H9 (cell line): Measurements from ENCODE around the gene MYMX. TPM values are rescaled to one million over a fixed set of nuclear protein-coding genes. Genes with fewer than 3 reads are reported as not detected.
A peak's percentile ranks its signal among the peaks of the same experiment; 100 is the strongest.

Experiments used
- DNase-seq: peaks from one replicate; pipeline ENCODE4 v3.0.0-alpha.2; 2017
- H2AFZ ChIP-seq: one replicate; pipeline ENCODE4 v1.6.1; 2013; ENCODE audit warnings: mild to moderate bottlenecking, low read length, control low read depth, moderate library complexity
- H2AK5ac ChIP-seq: 2 replicates; pipeline ENCODE4 v1.6.1; 2013; ENCODE audit warnings: low read length, control low read depth, mixed read lengths; ENCODE audit not compliant: insufficient read length
- H2BK120ac ChIP-seq: one replicate; pipeline ENCODE4 v1.6.1; 2013; ENCODE audit warnings: low read depth, mild to moderate bottlenecking, low read length, control low read depth, inconsistent platforms; ENCODE audit not compliant: poor library complexity, severe bottlenecking
- H2BK12ac ChIP-seq: 2 replicates; pipeline ENCODE4 v1.6.1; 2013; ENCODE audit warnings: low read length, control low read depth, mixed read lengths, low read depth; ENCODE audit not compliant: insufficient read length
- H2BK15ac ChIP-seq: 2 replicates; pipeline ENCODE4 v1.6.1; 2013; ENCODE audit warnings: low read depth, low read length, control low read depth
- H2BK20ac ChIP-seq: one replicate; pipeline ENCODE4 v1.6.1; 2013; ENCODE audit warnings: low read depth, mild to moderate bottlenecking, low read length, control low read depth, inconsistent platforms; ENCODE audit not compliant: poor library complexity, severe bottlenecking
- H2BK5ac ChIP-seq: 2 replicates; pipeline ENCODE4 v1.6.1; 2013; ENCODE audit warnings: low read length, control low read depth, mixed read lengths; ENCODE audit not compliant: insufficient read length
- H3K14ac ChIP-seq: 2 replicates; pipeline ENCODE4 v1.6.1; 2013; ENCODE audit warnings: low read length, control low read depth; ENCODE audit not compliant: insufficient read depth
- H3K18ac ChIP-seq: 2 replicates; pipeline ENCODE4 v1.6.1; 2013; ENCODE audit warnings: low read depth, mild to moderate bottlenecking, mixed read lengths, low read length, control low read depth; ENCODE audit not compliant: insufficient read length
- H3K23ac ChIP-seq: 2 replicates; pipeline ENCODE4 v1.6.1; 2013; ENCODE audit warnings: low read length, control low read depth, mixed read lengths, low read depth; ENCODE audit not compliant: insufficient read length
- H3K23me2 ChIP-seq: 2 replicates; pipeline ENCODE4 v1.6.1; 2013; ENCODE audit warnings: low read depth, mild to moderate bottlenecking, mixed read lengths, low read length, control low read depth; ENCODE audit not compliant: insufficient read length, poor library complexity, severe bottlenecking
- H3K27ac ChIP-seq: 2 replicates; pipeline ENCODE4 v1.5.1; 2013; ENCODE audit warnings: low read length, control low read depth, mixed read lengths, low read depth; ENCODE audit not compliant: insufficient read length
- H3K27me3 ChIP-seq: 2 replicates; pipeline ENCODE4 v1.6.1; 2013; ENCODE audit warnings: low read length, control low read depth, inconsistent platforms; ENCODE audit not compliant: insufficient read depth
- H3K4ac ChIP-seq: 2 replicates; pipeline ENCODE4 v1.6.1; 2013; ENCODE audit warnings: low read depth, mild to moderate bottlenecking, control low read depth, inconsistent platforms, low read length, moderate library complexity
- H3K4me1 ChIP-seq: 2 replicates; pipeline ENCODE4 v1.6.1; 2013; ENCODE audit warnings: low read length, control low read depth, inconsistent platforms; ENCODE audit not compliant: insufficient read depth
- H3K4me2 ChIP-seq: 2 replicates; pipeline ENCODE4 v1.6.1; 2013; ENCODE audit warnings: low read length, control low read depth, mixed read lengths; ENCODE audit not compliant: insufficient read length, insufficient read depth
- H3K56ac ChIP-seq: 2 replicates; pipeline ENCODE4 v1.6.1; 2013; ENCODE audit warnings: low read depth, mild to moderate bottlenecking, mixed read lengths, low read length, control low read depth; ENCODE audit not compliant: insufficient read length
- H3K79me1 ChIP-seq: 2 replicates; pipeline ENCODE4 v1.6.1; 2013; ENCODE audit warnings: low read depth, mild to moderate bottlenecking, moderate library complexity, low read length, control low read depth, inconsistent platforms; ENCODE audit not compliant: insufficient read depth, poor library complexity, severe bottlenecking
- H3K79me2 ChIP-seq: 2 replicates; pipeline ENCODE4 v1.6.1; 2013; ENCODE audit warnings: low read length, control low read depth, inconsistent platforms; ENCODE audit not compliant: insufficient read depth
- H3K9ac ChIP-seq: 2 replicates; pipeline ENCODE4 v1.6.1; 2013; ENCODE audit warnings: low read length, control low read depth, mixed read lengths; ENCODE audit not compliant: insufficient read length; ENCODE audit errors: extremely low read depth
- H3K9me3 ChIP-seq: one replicate; pipeline ENCODE4 v1.6.1; 2013; ENCODE audit warnings: low read depth, low read length, inconsistent platforms; ENCODE audit not compliant: control insufficient read depth
- H3T11ph ChIP-seq: one replicate; pipeline ENCODE4 v1.6.1; 2013; ENCODE audit warnings: mild to moderate bottlenecking, low read length, control low read depth, inconsistent platforms
- H4K20me1 ChIP-seq: one replicate; pipeline ENCODE4 v1.6.1; 2013; ENCODE audit not compliant: control insufficient read depth, insufficient read length, insufficient read depth
- H4K5ac ChIP-seq: 2 replicates; pipeline ENCODE4 v1.6.1; 2013; ENCODE audit warnings: low read depth, mild to moderate bottlenecking, mixed read lengths, low read length, control low read depth; ENCODE audit not compliant: insufficient read length
- H4K8ac ChIP-seq: replicated peaks from 2 replicates; pipeline ENCODE4 v1.6.1; 2013; ENCODE audit warnings: low read length, control low read depth, mixed read lengths, low read depth; ENCODE audit not compliant: insufficient read length
- H4K91ac ChIP-seq: 2 replicates; pipeline ENCODE4 v1.6.1; 2013; ENCODE audit warnings: low read depth, mild to moderate bottlenecking, moderate library complexity, mixed read lengths, low read length, control low read depth; ENCODE audit not compliant: insufficient read length
- H3K27ac Mint-ChIP-seq, 3 experiments: 2 replicates in 2 of 3; 3 replicates in 1 of 3; pipeline ENCODE4 v1.8.0; 2020 to 2021; ENCODE audit warnings: mixed read lengths in 3 of 3, mild to moderate bottlenecking in 1 of 3, moderate library complexity in 1 of 3
- H3K27me3 Mint-ChIP-seq: 2 replicates; pipeline ENCODE4 v1.8.0; 2021; ENCODE audit warnings: low read depth, mild to moderate bottlenecking, moderate library complexity, mixed read lengths
- H3K36me3 Mint-ChIP-seq, 3 experiments: 2 replicates in 2 of 3; 3 replicates in 1 of 3; pipeline ENCODE4 v1.8.0; 2020 to 2021; ENCODE audit warnings: low read depth in 3 of 3, mixed read lengths in 3 of 3; ENCODE audit not compliant: insufficient read depth in 1 of 3
- H3K4me1 Mint-ChIP-seq, 2 experiments: 2 replicates each; pipeline ENCODE4 v1.8.0; 2020; ENCODE audit warnings: mixed read lengths in 2 of 2
- H3K4me3 Mint-ChIP-seq, 2 experiments: 2 replicates in 1 of 2; 3 replicates in 1 of 2; pipeline ENCODE4 v1.8.0; 2020 to 2021; ENCODE audit warnings: mild to moderate bottlenecking in 2 of 2, mixed read lengths in 2 of 2, moderate library complexity in 1 of 2
- H3K9me3 Mint-ChIP-seq, 2 experiments: 2 replicates in 1 of 2; 3 replicates in 1 of 2; pipeline ENCODE4 v1.8.0; 2020; ENCODE audit warnings: mild to moderate bottlenecking in 2 of 2, mixed read lengths in 2 of 2, moderate library complexity in 1 of 2
- CTCF ChIP-seq: fragments of 200-600 bp; sonication (generic); conservative IDR thresholded peaks from 3 replicates; pipeline ENCODE4 v1.8.0; 2021; ENCODE audit warnings: antibody characterized with exemption, mild to moderate bottlenecking
- WGBS: extraction: QIAGEN DNeasy Blood & Tissue Kit; methylation state at CpG from one replicate; pipeline ENCODE4 v1.1.7; 2013; ENCODE audit warnings: missing lambda C conversion rate, low lambda C conversion rate, mixed read lengths; ENCODE audit not compliant: insufficient read length; ENCODE audit errors: extremely low coverage; 5-methylcytosine and 5-hydroxymethylcytosine counted together
- total RNA-seq: library from RNA; stranded (reverse); gene quantifications from 2 replicates; pipeline ENCODE4 v1.2.1, GENCODE V29; 2021

Gene MYMX
- total RNA-seq, 1 experiment from 2014 or later, result 1.1 TPM

GRCh38 chr6:44254191-44255104 lies 37.7 kb downstream of the MYMX start:
- Histone ChIP-seq H3K27ac (no peak overlapping the region), H3K9ac (no peak overlapping the region), H2AK5ac (no peak overlapping the region), H2BK120ac (no peak overlapping the region), H3K4me1 (no peaks in the 10 kb centered on the region; the same call in 1 of the 2 replicates), H4K5ac (no peak overlapping the region), H2BK5ac (no peak overlapping the region), H4K91ac (no peak overlapping the region), H3K18ac (no peak overlapping the region), H3K56ac (no peak overlapping the region), H3K4me2 (no peak overlapping the region), H2BK12ac (no peak overlapping the region), H4K8ac (no peak overlapping the region), H3K23me2 (peaks cover 6% of the 10 kb centered on the region), H3K14ac (no peak overlapping the region), H2BK20ac (no peak overlapping the region), H3T11ph (no peak overlapping the region), H2AFZ (no peak overlapping the region), H3K9me3 (no peaks in the 10 kb centered on the region), H3K27me3 (no peaks in the 10 kb centered on the region), H3K4ac (no peak overlapping the region), H4K20me1 (no peaks in the 10 kb centered on the region), H3K79me2 (peaks cover 2% of the 10 kb centered on the region; the same call in 1 of the 2 replicates), H3K79me1 (no peaks in the 10 kb centered on the region), H2BK15ac (no peak overlapping the region), H3K23ac (no peak overlapping the region)
- H3K4me3 Mint-ChIP-seq, result peak overlapping the region; percentile 88 to 90
- peak overlapping the region in 2 of 3 experiments; percentile 85 to 90; a peak in 5 of 7 replicates for H3K27ac Mint-ChIP-seq
- TF ChIP-seq CTCF, result no peak
- peaks cover 47 to 80% (median 70%) of the 10 kb centered on the region in 3 experiments for H3K36me3 Mint-ChIP-seq
- DNase-seq, result peak; percentile 66
- H3K9me3 Mint-ChIP-seq, result no peaks in the 10 kb centered on the region
- WGBS, result no CpG with 5 or more reads among the region's 12 CpGs
- H3K27me3 Mint-ChIP-seq, result peaks cover 11% of the 10 kb centered on the region
- peaks cover 48 to 54% of the 10 kb centered on the region in 2 experiments for H3K4me1 Mint-ChIP-seq
